NCI-H82 treated with DMSO at 0.1 percent for 48 hours (cell line): Measurements from ENCODE around the gene TMEM170A.
A peak's percentile ranks its signal among the peaks of the same experiment; 100 is the strongest.
"Not testable (repeated sequence)": the region's sequence is repeated elsewhere in the genome, so short reads cannot be mapped to it uniquely, and the experiment has no call there.

Source experiments
- DNase-seq: peaks from one replicate; lab custom pipeline; 2025; ENCODE audit not compliant: unreplicated experiment; lab: John Stamatoyannopoulos, UW

The TMEM170A gene

DNA sequence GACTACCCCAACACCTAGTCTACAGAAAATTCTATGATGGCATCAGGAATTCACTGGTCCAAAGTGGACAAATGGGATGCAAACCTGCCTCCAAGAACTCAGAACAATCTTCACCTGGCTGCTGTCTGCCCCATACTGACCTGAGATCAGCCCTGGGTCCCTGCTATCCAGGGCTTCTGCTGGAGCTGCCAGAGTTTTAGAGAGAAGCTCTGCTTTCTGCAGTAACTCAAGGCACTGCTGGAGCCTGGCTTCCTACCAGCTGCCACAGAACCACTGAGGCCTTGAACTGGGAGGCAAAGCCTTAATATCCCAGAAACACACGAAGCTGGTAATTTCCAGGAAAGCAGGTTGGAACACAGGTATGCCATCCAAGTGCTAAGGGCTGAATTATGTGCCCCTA is 7.5 kb downstream of the TMEM170A start:
- DNase-seq = no peak

DNA sequence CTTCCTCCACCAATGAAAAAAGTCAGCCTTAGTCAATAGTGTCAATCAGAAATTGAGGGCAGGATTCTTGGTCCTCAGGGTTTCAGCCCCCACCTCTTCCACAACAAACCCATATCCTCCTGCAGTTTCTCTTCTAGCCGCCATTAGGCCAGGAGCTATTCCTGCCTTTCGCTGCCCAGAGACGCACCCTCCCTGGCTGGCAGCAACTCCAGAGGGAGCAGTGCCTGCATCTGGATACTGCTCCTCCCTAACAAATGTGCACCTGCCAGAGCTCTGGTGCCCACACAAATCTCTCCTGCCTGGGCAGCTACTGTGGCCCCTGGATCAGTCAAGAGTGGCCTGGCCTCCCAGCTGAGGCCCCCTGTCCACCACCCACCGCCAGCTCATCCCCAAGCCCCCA is 8.0 kb downstream of the TMEM170A start:
- not testable (repeated sequence) for DNase-seq

DNA sequence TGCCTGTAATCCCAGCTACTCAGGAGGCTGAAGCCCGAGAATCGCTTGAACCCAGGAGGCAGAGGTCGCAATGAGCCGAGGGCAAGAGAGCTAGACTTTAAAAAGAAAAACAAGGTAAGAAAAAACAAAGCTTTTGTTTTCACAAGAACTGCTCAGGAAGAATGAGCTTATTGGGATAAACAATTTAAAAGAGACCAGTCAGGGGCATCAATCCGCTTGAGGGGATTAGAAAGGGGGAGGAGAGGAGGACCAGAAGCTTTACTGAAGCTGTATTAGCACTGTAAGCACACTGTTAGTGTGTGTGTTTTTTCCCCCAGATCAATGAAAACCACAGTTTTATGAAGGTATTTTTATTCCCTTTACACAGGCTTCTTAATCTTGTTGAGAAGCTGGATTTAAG is 8.8 kb downstream of the TMEM170A start:
- peak; percentile 86 for DNase-seq

DNA sequence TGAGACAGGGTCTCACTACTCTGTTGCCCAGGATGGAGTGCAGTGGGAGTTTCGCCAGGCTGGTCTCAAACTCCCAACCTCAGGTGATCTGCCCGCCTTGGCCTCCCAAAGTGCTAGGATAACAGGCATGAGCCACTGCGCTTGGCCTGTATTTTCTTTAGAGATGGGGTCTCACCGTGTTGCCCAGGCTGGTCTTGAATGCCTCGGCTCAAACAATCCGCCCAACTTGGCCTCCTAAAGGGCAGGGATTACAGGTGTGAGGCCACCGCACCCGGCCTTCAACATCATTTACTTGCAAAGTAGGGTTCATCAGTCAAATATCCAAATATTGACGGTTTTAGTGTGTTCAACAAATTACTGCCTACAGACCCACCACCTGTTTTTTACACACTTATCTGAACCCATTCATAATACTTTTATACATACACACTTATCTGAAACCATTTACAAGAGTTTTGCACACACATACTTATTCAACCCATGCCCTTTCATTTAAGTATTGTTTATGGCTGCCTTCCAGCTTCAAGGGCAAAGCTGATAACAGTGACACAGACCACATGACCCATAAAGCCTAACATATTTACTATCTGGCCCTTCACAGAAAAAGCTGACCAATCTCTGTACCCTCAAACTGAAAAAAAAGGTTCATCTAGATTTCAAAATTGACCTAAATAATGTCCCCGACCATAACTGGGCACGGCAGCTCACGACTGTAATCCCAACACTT is 11.9 kb downstream of the TMEM170A start:
- no peak for DNase-seq

DNA sequence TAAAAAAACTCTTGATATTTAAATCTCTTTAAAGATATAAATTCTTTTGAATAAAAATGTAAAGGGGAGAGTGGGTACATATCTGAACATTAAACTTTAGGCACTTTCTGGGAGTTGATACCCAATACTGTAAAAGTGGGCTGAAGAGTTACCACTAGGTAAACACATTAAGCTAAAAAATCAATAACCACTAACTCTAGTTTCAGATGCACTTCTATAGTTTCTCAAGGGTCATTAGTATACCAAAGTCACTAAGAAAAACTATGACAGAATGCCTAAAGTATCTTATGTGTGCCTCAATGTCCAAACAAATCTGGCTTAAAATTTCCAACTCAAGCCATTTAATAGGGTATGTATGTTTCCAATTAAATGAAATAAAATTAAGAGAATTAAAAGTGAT is 18.1 kb downstream of the TMEM170A start:
- no peak for DNase-seq

DNA sequence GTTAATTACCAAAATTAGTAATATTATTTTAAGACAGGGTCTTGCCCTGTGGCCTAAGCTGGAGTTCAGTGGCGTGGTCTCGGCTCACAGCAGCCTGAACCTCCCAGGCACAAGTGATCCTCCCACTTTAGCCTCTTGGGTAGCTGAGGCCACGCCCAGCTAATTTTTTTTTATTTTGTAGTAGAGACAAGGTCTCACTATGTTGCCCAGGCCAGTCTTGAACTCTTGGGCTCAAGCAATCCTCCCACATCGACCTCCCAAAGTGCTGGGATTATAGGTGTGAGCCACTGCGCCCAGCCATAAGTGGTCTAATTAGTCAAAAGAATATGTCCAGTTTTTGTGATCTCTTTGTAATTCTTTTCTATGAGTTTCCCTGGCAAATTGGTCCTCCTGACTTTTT is 19.2 kb downstream of the TMEM170A start:
- no peak for DNase-seq

- DNase-seq = no peak
Observed at GRCh38 chr16:75443298-75443697, 21.2 kb downstream of the TMEM170A start.

DNA sequence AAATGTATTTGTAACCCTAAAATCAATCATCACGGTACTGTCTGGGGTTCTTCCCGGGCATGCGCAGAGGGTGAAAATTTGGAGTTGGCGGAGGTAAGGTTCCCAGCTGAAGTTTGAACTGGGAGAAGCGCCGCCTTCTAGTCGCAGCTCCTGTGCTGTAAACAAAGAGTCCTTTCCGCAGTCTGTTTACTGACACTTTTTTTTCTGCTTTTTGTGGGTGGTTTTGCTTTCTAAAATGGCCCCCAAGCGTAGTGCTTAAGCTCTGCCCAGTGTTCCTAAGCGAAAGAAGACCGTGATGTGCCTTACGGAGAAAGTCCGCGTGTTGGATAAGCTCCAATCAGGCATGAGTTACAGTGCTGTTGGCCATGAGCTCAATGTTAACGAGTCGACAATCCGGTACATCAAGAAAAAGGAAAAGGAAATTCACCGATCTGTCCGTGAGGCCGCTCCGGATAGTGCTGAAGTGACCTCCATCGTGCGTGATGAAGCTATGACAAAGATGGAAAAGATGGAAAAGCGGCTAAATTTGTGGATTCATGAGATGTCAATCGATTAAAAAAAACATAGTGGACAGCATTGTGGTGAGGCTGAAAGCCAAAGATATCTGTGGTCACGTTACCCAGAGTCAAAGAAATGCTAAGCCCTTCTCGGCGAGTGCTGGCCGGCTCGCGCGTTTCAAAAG is 30.6 kb downstream of the TMEM170A start:
- peak; percentile 86 for DNase-seq

DNA sequence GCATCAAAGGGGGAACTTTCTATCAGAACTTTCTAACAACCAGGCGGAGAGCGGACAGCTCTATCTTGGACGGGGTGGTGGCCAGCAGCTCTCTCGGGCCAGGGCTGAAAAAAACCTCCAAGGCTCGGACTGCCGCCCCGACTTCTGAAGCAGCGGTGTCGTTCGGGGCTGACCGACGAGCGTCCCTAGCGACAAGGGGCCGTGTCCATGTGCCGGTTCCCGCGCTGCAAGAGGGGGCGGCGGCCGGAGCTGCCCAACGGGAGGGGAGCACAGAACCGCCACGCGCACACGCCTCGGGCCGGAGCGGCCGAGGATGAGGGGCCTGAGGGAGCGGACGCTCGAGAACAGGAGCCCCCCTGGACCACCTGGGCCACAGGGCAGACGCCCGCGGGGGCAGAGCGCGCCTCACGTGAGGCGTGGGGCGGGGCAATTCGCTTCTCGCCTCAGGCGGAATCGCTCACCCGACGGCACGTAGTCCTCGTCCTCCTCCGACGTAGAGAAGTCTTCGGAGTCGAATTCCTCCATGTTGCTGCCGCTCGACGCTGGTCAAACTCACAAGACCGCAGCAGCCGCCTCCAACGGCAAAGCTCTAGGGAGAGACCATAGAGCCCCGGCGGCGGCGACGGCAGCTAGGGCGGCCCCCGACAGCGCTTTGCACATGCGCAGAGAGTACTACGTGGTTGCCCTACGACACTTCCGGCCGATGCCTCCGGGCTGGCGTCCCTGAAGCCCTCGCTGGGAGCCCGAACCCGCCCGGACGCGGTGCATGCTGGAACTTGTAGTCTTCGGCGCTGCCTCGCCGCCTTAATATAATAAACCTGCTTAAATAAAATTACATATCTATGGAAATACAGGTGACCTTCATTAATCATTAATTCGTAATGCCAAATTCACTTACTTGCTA is 31.4 kb downstream of the TMEM170A start, which contains the start of gene CFDP1:
CFDP1 (minus strand) TSS at position 676 of the 904 bp plus-strand sequence; CDS start at position 525, 151 bp downstream.
- peak; percentile 89 for DNase-seq

DNA sequence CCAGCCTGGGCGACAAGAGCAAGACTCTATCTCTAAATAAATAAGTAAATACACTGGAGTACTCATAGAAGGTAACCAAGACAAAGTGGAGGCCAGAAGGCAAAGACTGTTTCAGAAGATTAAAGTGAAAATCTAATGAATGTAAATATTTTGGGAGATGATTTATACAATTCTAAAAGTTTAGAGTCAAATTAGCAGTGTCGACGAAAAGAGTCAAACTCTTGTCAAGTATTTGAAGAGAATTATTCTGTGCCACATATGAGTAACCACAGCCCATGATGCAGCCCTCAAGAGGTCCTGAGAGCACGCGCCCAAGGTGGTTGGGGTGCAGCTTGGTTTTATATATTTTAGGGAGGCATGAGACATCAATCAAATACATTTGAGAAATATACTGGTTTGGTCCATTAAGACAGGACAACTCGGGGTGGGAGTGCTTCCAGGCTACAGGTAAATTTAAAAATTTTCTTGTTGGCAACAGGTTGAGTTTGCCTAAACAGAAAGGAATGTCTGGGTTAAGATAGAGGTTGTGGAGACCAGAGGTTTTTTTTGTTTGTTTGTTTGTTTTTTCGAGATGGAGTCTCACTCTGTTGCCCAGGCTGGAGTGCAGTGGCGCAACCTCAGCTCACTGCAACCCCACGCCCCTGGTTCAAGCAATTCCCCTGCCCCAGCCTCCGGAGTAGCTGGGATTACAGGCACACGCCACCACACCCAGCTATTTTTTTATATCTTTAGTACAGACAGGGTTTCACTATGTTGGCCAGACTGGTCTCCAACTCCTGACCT is 34.7 kb downstream of the TMEM170A start:
- no peak for DNase-seq

GRCh38 chr16:75426524-75426923 is 38.0 kb downstream of the TMEM170A start:
- not testable (repeated sequence) for DNase-seq

DNA sequence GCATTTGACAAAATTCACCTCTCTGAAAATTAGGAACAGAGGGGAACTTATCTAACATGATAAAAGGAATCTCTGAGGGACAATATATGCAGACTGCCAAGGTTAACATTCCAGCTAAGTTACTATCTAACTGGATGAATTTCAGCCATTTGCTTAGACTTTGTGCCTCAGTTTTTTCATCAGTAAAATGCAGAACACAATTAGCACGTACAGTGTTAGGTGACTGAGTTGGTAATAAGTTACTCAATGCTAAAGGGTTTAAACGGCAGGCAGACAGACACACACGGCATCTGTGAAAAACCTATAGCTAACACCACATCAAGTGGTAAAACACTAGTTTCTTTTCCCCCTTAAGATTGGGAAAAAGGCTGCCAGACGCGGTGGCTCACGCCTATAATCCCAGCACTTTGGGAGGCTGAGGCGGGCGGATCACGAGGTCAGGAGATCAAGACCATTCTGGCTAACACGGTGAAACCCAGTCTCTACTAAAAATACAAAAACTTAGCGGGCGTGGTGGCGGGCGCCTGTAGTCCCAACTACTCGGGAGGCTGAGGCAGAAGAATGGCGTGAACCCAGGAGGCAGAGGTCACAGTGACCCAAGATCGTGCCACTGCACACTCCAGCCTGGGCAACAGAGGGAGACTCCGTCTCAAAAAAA is 40.3 kb downstream of the TMEM170A start:
- not testable (repeated sequence) for DNase-seq

DNA sequence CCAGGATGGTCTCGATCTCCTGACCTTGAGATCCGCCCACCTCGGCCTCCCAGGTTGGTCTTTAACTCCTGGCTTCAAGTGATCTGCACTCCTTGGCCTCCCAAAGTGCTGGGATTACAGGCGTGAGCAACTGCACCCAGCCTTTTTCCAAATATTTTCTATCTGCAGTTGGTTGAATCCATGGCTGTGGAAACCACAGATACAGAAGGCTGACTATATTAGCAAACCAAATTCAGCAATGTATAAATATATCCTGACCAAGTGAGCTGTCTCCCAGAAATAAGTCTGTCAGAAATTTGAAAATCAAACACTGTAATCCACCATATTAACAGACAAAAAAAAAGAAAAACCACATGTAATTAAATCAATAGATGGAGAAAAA is 40.8 kb downstream of the TMEM170A start:
- DNase-seq = no peak

GRCh38 chr16:75421820-75422126 is 42.7 kb downstream of the TMEM170A start:
- no peak for DNase-seq

GRCh38 chr16:75420987-75421819 is 43.3 kb downstream of the TMEM170A start:
- DNase-seq = peak; percentile 87

- no peak for DNase-seq
Observed at GRCh38 chr16:75416904-75417565, 47.5 kb downstream of the TMEM170A start.

DNA sequence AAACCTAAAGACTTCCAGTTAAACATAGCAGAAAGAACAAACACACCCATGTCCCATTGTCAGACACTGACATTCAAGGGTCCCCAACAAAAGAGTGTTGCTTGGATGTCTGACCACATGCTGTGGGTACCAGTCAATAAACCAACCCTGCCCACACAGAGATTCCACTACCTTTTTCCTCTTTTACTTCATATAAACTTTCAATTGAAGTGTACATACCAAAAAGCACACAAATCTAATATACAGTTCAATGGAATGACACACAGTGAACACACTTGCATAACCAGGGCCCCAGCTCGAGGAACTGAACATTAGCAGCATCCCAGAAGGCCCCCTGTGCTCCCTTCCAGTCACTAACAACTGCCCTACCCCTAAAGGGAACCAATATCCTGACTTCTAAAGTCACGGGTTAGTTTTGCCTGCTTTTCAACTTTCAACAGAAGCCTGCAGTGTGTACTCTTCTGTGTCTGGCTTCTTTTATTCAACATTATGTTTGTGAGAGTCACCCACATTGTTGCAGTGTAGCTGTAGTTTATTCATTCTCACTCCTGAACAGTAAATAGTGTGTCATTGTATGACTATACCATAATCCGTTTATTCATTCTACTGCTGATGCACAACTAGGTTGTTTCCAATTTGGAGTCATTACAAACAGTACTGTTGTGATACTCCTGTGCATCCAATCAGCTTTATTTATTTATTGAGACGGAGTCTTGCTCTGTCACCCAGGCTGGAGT is 49.2 kb downstream of the TMEM170A start:
- no peak for DNase-seq

DNA sequence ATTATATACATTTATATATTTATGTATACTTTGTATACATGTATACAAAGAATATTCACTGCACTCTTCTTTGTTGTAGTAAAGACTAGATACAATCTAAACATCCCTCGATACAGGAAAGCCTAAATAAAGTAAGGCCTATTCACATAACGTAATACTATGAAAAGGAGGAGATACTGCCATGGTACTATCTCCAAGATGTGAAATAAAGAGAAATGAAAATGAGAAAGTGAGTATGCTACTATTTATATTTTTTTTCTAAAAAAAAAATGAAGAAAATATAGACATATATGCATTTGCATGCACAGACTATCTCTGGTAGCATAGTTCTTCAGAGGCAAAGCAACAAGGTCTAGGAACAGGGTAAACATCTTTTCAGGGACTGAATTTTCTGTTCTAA is 50.5 kb downstream of the TMEM170A start:
- DNase-seq = no peak
